ENCODE measurements around the gene RAB3C. TPM values are rescaled to one million over a fixed set of nuclear protein-coding genes. Genes with fewer than 3 reads are reported as not detected.

The RAB3C gene
- polyA plus RNA-seq, 1 donor (not counting 4 experiments of a cell fraction or from before 2014, with no cell fraction given): not detected

DNA sequence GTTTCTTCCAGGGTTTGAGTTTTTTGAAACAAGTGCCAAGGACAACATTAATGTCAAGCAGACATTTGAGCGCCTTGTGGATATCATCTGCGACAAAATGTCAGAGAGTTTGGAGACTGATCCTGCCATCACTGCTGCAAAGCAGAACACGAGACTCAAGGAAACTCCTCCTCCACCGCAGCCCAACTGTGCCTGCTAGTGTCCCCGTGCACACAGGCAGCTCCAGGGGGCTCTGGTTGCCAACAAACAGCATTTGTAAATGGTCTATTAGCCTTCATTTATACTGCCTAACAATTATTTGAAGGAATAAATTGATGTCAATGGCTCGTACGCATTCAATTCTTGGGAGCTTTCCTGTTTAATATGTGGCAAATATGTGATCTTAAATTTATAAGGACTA is 268.3 kb downstream of the RAB3C start:
- H3K4me3 ChIP-seq (ENCODE audit: control insufficient read depth in 2 of 3, extremely low read depth in 1 of 3, insufficient read depth in 2 of 3, low read depth in 1 of 3, low read length in 3 of 3): no peak overlapping the region
- no peaks in the 10 kb centered on the region for H3K4me1 ChIP-seq (ENCODE audit: control insufficient read depth, extremely low read depth, insufficient read depth, low read length)
- DNase-seq (ENCODE audit: low read depth, low spot score) (no peak), FAIRE-seq (no peak)
- TF ChIP-seq EZH2 (IDR thresholded peaks at IDR 0.05; ENCODE audit: low read length): no peak
- TF ChIP-seq, protein P1, sequence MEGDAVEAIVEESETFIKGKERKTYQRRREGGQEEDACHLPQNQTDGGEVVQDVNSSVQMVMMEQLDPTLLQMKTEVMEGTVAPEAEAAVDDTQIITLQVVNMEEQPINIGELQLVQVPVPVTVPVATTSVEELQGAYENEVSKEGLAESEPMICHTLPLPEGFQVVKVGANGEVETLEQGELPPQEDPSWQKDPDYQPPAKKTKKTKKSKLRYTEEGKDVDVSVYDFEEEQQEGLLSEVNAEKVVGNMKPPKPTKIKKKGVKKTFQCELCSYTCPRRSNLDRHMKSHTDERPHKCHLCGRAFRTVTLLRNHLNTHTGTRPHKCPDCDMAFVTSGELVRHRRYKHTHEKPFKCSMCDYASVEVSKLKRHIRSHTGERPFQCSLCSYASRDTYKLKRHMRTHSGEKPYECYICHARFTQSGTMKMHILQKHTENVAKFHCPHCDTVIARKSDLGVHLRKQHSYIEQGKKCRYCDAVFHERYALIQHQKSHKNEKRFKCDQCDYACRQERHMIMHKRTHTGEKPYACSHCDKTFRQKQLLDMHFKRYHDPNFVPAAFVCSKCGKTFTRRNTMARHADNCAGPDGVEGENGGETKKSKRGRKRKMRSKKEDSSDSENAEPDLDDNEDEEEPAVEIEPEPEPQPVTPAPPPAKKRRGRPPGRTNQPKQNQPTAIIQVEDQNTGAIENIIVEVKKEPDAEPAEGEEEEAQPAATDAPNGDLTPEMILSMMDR (optimal IDR thresholded peaks at IDR 0.05 in 1 of 3, IDR thresholded peaks at IDR 0.05 in 1 of 3, conservative IDR thresholded peaks at IDR 0.05 in 1 of 3; ENCODE audit: extremely low read depth in 1 of 3, insufficient read depth in 2 of 3, low read length in 3 of 3): no peak
- H2AFZ ChIP-seq (ENCODE audit: control insufficient read depth, low read length): no peak overlapping the region
- no peak overlapping the region for H3K9ac ChIP-seq (ENCODE audit: control insufficient read depth, extremely low read depth, insufficient read depth, low read length)
- H3K27me3 ChIP-seq (ENCODE audit: control insufficient read depth, extremely low read depth, insufficient read depth, low read length): peaks cover 3% of the 10 kb centered on the region
- no peaks in the 10 kb centered on the region for H4K20me1 ChIP-seq (ENCODE audit: control insufficient read depth, extremely low read depth, insufficient read depth, low read length)
- no peaks in the 10 kb centered on the region for H3K79me2 ChIP-seq (ENCODE audit: control insufficient read depth, insufficient read depth, low read length)
- no peaks in the 10 kb centered on the region for H3K9me3 ChIP-seq (ENCODE audit: control insufficient read depth, low read depth, low read length)
- no peak overlapping the region for H3K4me2 ChIP-seq (ENCODE audit: control insufficient read depth, extremely low read depth, insufficient read depth, low read depth, low read length)
- dilution Hi-C loops (cut with MboI; ENCODE audit: extremely low pct_ligation_motif_present, low sequenced_read_pairs): no loop called here
- no peak overlapping the region for H3K27ac ChIP-seq (ENCODE audit: control insufficient read depth, insufficient read depth, low read length)
- no peaks in the 10 kb centered on the region for H3K36me3 ChIP-seq (ENCODE audit: control insufficient read depth in 2 of 2, extremely low read depth in 1 of 2, insufficient read depth in 2 of 2, low read length in 2 of 2)
- H3K9me1 ChIP-seq (ENCODE audit: control insufficient read depth, extremely low read depth, insufficient read depth, low read length): no peaks in the 10 kb centered on the region

DNA sequence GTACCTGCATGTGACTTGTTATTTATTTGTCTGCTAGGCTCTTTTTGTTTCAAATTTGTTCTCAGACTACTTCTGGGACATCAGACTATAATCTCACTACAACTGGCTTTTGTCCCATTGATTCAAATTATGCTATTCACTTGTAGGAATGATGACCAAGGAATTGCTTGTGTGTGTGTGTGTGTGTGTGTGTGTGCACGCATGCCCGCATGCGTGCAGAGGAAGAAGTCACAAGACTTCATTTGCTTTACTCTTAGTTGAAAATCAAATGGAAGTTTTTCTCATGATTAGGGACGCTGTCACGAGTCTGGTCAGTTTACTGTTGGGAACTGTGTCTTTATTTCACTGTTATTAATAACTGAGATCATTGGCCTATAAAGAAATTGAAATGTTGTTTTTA is 268.7 kb downstream of the RAB3C start:
- DNase-seq (ENCODE audit: low read depth, low spot score) (no peak), FAIRE-seq (no peak)
- Histone ChIP-seq H3K9ac (ENCODE audit: control insufficient read depth, extremely low read depth, insufficient read depth, low read length) (no peak overlapping the region), H3K4me1 (ENCODE audit: control insufficient read depth, extremely low read depth, insufficient read depth, low read length) (no peaks in the 10 kb centered on the region), H3K27ac (ENCODE audit: control insufficient read depth, insufficient read depth, low read length) (no peak overlapping the region), H3K9me3 (ENCODE audit: control insufficient read depth, low read depth, low read length) (no peaks in the 10 kb centered on the region), H3K36me3 (ENCODE audit: control insufficient read depth in 2 of 2, extremely low read depth in 1 of 2, insufficient read depth in 2 of 2, low read length in 2 of 2) (no peaks in the 10 kb centered on the region), H4K20me1 (ENCODE audit: control insufficient read depth, extremely low read depth, insufficient read depth, low read length) (no peaks in the 10 kb centered on the region), H3K27me3 (ENCODE audit: control insufficient read depth, extremely low read depth, insufficient read depth, low read length) (peaks cover 3% of the 10 kb centered on the region), H3K4me3 (ENCODE audit: control insufficient read depth in 2 of 3, extremely low read depth in 1 of 3, insufficient read depth in 2 of 3, low read depth in 1 of 3, low read length in 3 of 3) (no peak overlapping the region), H3K4me2 (ENCODE audit: control insufficient read depth, extremely low read depth, insufficient read depth, low read depth, low read length) (no peak overlapping the region), H2AFZ (ENCODE audit: control insufficient read depth, low read length) (no peak overlapping the region), H3K9me1 (ENCODE audit: control insufficient read depth, extremely low read depth, insufficient read depth, low read length) (no peaks in the 10 kb centered on the region), H3K79me2 (ENCODE audit: control insufficient read depth, insufficient read depth, low read length) (no peaks in the 10 kb centered on the region)
- dilution Hi-C loops (cut with MboI; ENCODE audit: extremely low pct_ligation_motif_present, low sequenced_read_pairs): no loop called here
- TF ChIP-seq EZH2 (IDR thresholded peaks at IDR 0.05; ENCODE audit: low read length): no peak
- TF ChIP-seq, protein P1 (optimal IDR thresholded peaks at IDR 0.05 in 1 of 3, IDR thresholded peaks at IDR 0.05 in 1 of 3, conservative IDR thresholded peaks at IDR 0.05 in 1 of 3; ENCODE audit: extremely low read depth in 1 of 3, insufficient read depth in 2 of 3, low read length in 3 of 3): no peak
